Measurements from ENCODE around the gene VAMP1. TPM values are rescaled to one million over a fixed set of nuclear protein-coding genes. Genes with fewer than 3 reads are reported as not detected.

The VAMP1 gene
- total RNA-seq, 1 experiment from 2014 or later = 10.3 TPM

DNA sequence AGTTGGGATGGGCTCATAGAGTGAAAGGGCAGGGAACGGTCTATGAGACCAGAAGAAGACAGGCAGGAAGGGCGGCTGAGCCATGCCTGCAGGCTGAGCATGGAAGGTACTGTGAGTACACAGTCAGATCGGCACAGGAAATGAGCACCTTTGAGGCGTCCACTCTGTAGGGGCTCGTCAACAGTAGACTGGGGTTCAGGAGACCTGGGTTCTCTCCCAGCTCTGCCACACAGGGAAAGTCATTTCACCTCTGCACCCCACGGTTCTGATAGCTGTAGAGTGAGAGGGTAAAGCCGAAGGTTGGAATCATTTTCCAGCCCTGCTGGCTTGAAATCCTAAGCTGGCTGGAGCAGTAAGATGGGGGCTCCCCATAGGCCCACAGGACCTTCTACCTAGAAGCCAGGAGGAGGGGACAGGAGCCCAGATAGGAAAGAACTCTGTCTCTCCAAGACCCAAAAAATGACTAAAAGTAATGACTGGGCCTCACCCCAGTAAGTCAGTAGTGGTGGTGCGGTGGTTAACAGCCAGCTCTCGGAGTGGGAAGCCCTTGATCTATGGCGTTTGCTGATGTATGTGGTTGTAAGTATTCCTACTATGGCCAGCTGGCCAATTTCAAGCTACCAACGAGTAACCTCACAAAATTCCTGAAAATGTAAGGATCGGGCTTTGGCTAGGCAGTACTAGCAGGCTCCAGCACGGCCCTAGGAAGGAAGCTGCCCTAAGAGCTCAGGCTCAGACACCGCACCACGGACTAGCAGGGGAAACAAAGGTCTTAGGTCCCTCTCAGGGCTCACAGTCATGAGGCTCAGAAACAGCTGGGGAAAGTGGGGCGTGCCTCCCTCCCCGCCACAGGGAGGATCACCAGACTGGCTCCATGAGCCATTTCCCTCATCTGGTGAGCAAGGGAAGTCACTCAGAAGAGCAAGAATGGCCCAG is 36.0 kb downstream of the VAMP1 start:
- Histone ChIP-seq H4K5ac (ENCODE audit: insufficient read length, low read depth, low read length) (no peak overlapping the region), H3K14ac (ENCODE audit: insufficient read depth, low read length) (no peak overlapping the region), H3T11ph (ENCODE audit: low read length) (no peak overlapping the region), H3K9ac (ENCODE audit: extremely low read depth, insufficient read length, low read length) (no peak overlapping the region), H2BK15ac (ENCODE audit: low read depth, low read length) (no peak overlapping the region), H4K91ac (ENCODE audit: insufficient read length, low read depth, low read length) (no peak overlapping the region), H2AK5ac (ENCODE audit: insufficient read length, low read length) (no peak overlapping the region), H4K20me1 (ENCODE audit: control insufficient read depth, insufficient read depth, insufficient read length) (no peaks in the 10 kb centered on the region), H4K8ac (replicated peaks; ENCODE audit: insufficient read length, low read depth, low read length) (no peak overlapping the region), H2BK20ac (ENCODE audit: low read depth, low read length, poor library complexity, severe bottlenecking) (no peak overlapping the region), H3K79me1 (ENCODE audit: insufficient read depth, low read depth, low read length, poor library complexity, severe bottlenecking) (no peaks in the 10 kb centered on the region), H2AFZ (ENCODE audit: low read length) (no peak overlapping the region), H3K27me3 (ENCODE audit: insufficient read depth, low read length) (no peaks in the 10 kb centered on the region), H3K23me2 (ENCODE audit: insufficient read length, low read depth, low read length, poor library complexity, severe bottlenecking) (no peaks in the 10 kb centered on the region), H3K56ac (ENCODE audit: insufficient read length, low read depth, low read length) (no peak overlapping the region), H3K23ac (ENCODE audit: insufficient read length, low read depth, low read length) (no peak overlapping the region), H3K18ac (ENCODE audit: insufficient read length, low read depth, low read length) (no peak overlapping the region), H2BK120ac (ENCODE audit: low read depth, low read length, poor library complexity, severe bottlenecking) (no peak overlapping the region), H3K9me3 (ENCODE audit: control insufficient read depth, low read depth, low read length) (no peaks in the 10 kb centered on the region), H2BK5ac (ENCODE audit: insufficient read length, low read length) (no peak overlapping the region), H3K79me2 (ENCODE audit: insufficient read depth, low read length) (no peaks in the 10 kb centered on the region), H3K4ac (ENCODE audit: low read depth, low read length) (no peak overlapping the region), H3K4me1 (ENCODE audit: insufficient read depth, low read length) (no peaks in the 10 kb centered on the region; the same call in 1 of the 2 replicates), H3K4me2 (ENCODE audit: insufficient read depth, insufficient read length, low read length) (no peak overlapping the region), H2BK12ac (ENCODE audit: insufficient read length, low read depth, low read length) (no peak overlapping the region), H3K27ac (ENCODE audit: insufficient read length, low read depth, low read length) (no peak overlapping the region)
- Mint-ChIP-seq H3K4me1 (peaks cover 13 to 23% of the 10 kb centered on the region in 2 experiments), H3K9me3 (0 out of 5 replicates have a peak, but pooled peaks cover 0 to 2% of the 10 kb centered on the region in 2 experiments), H3K27ac (peak overlapping the region in 2 of 3 experiments; percentile 34 to 55; a peak in 2 of 7 replicates), H3K27me3 (ENCODE audit: low read depth) (no peaks in the 10 kb centered on the region; the same call in 1 of the 2 replicates), H3K4me3 (peak overlapping the region in 1 of 2 experiments; percentile 47; a peak in 3 of 5 replicates), H3K36me3 (ENCODE audit: insufficient read depth in 1 of 3, low read depth in 3 of 3) (no peaks in the 10 kb centered on the region; a peak in 1 of 7 replicates)
- WGBS (ENCODE audit: extremely low coverage, insufficient read length, low lambda C conversion rate) = no CpG with 5 or more reads among the region's 17 CpGs
- TF ChIP-seq, protein P1, sequence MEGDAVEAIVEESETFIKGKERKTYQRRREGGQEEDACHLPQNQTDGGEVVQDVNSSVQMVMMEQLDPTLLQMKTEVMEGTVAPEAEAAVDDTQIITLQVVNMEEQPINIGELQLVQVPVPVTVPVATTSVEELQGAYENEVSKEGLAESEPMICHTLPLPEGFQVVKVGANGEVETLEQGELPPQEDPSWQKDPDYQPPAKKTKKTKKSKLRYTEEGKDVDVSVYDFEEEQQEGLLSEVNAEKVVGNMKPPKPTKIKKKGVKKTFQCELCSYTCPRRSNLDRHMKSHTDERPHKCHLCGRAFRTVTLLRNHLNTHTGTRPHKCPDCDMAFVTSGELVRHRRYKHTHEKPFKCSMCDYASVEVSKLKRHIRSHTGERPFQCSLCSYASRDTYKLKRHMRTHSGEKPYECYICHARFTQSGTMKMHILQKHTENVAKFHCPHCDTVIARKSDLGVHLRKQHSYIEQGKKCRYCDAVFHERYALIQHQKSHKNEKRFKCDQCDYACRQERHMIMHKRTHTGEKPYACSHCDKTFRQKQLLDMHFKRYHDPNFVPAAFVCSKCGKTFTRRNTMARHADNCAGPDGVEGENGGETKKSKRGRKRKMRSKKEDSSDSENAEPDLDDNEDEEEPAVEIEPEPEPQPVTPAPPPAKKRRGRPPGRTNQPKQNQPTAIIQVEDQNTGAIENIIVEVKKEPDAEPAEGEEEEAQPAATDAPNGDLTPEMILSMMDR (conservative IDR thresholded peaks at IDR 0.05) = no peak
- no peak for DNase-seq

All from H9 (cell line).